ENCODE results near the gene OR4K13.

OR4K13 gene

GRCh38 chr14:20035938-20036337 lies at the start of gene OR4K13:
Gene OR4K13 (minus strand): TSS chr14:20036038. CDS start chr14:20034758, 1,280 bp downstream.
- DNase-seq, result no peak

GRCh38 chr14:20059745-20060144 lies 23.9 kb upstream of the OR4K13 start, which contains the start of gene OR4L1:
Gene OR4L1 (plus strand): TSS chr14:20060045. CDS start chr14:20060045, 0 bp downstream.
- DNase-seq, result no peak

GRCh38 chr14:20048202-20048601 lies 12.4 kb upstream of the OR4K13 start:
- DNase-seq, result no peak

GRCh38 chr14:20044243-20044642 lies 8.4 kb upstream of the OR4K13 start:
- no peak for DNase-seq

- DNase-seq, result no peak
Measured at GRCh38 chr14:20035449-20035848, 389 bp downstream of the OR4K13 start.

GRCh38 chr14:20031058-20031457 lies 4.8 kb downstream of the OR4K13 start:
- DNase-seq, result no peak

GRCh38 chr14:20019257-20019865 lies 16.5 kb downstream of the OR4K13 start, which contains the start of gene OR4K14:
Gene OR4K14 (minus strand): TSS chr14:20019307. CDS start chr14:20015193, 4,114 bp downstream.
- no peak for DNase-seq

GRCh38 chr14:20008156-20008555 lies 27.7 kb downstream of the OR4K13 start:
- DNase-seq, result no peak

- no peak for DNase-seq
Measured at GRCh38 chr14:20002319-20002718, 33.5 kb downstream of the OR4K13 start.

GRCh38 chr14:20001863-20002262 lies 34.0 kb downstream of the OR4K13 start, which contains the start of gene OR4Q2:
Gene OR4Q2 (plus strand): TSS chr14:20002163.
- no peak for DNase-seq

GRCh38 chr14:19993438-19993837 lies 42.4 kb downstream of the OR4K13 start:
- DNase-seq, result no peak
